Measurements from ENCODE around the gene NUP205. TPM values are rescaled to one million over a fixed set of nuclear protein-coding genes. Genes with fewer than 3 reads are reported as not detected.

The NUP205 gene
- total and polyA plus RNA-seq, 2 of the 13 experiments (the other 11 are each of a cell fraction or from before 2014, with no cell fraction given): 46.2 to 87.2 TPM

- TF ChIP-seq BRD4 (CRISPR knock-in tag; IDR thresholded peaks at IDR 0.05): peak; percentile 84
- peak; percentile 72; the same call in 1 of the 2 replicates for TF ChIP-seq GMEB2 (CRISPR knock-in tag; IDR thresholded peaks at IDR 0.05; ENCODE audit: low read depth)
- no peak for TF ChIP-seq TRIM24 (CRISPR knock-in tag; IDR thresholded peaks at IDR 0.05)
- no peak for TF ChIP-seq ZNF484 (CRISPR knock-in tag; IDR thresholded peaks at IDR 0.05; ENCODE audit: borderline replicate concordance, low read depth)
- TF ChIP-seq ZFP37 (CRISPR knock-in tag; IDR thresholded peaks at IDR 0.05; ENCODE audit: borderline replicate concordance): peak; percentile 31; the same call in 1 of the 2 replicates
- TF ChIP-seq GLMP (CRISPR knock-in tag; IDR thresholded peaks at IDR 0.05; ENCODE audit: borderline replicate concordance): no peak
- TF ChIP-seq NR2F6 (IDR thresholded peaks at IDR 0.05): no peak
- TF ChIP-seq NR2F6 (CRISPR knock-in tag; IDR thresholded peaks at IDR 0.05): no peak
- TF ChIP-seq PBX3 (CRISPR knock-in tag; IDR thresholded peaks at IDR 0.05; ENCODE audit: borderline replicate concordance): no peak
- no peak for TF ChIP-seq POLR2AphosphoS2 (IDR thresholded peaks at IDR 0.05; ENCODE audit: low read depth, low read length)
- no peak for TF ChIP-seq NBN (conservative IDR thresholded peaks at IDR 0.05)
- peak; percentile 83 for TF ChIP-seq ZNF574 (CRISPR knock-in tag; IDR thresholded peaks at IDR 0.05)
- no peak for TF ChIP-seq JUNB (CRISPR knock-in tag; IDR thresholded peaks at IDR 0.05; ENCODE audit: borderline replicate concordance)
- peak; percentile 25; the same call in 1 of the 2 replicates for TF ChIP-seq RXRA (CRISPR knock-in tag; IDR thresholded peaks at IDR 0.05)
- TF ChIP-seq ZHX1 (CRISPR knock-in tag; IDR thresholded peaks at IDR 0.05; ENCODE audit: low read depth): peak; percentile 92
- 0 out of 2 replicates have a peak, but pooled peaks have one; percentile 62 for TF ChIP-seq GTF3A (CRISPR knock-in tag; conservative IDR thresholded peaks at IDR 0.05)
- no peak for TF ChIP-seq CHD2 (IDR thresholded peaks at IDR 0.05; ENCODE audit: low read depth, low read length)
- peak; percentile 95 for TF ChIP-seq YY1 (IDR thresholded peaks at IDR 0.05; ENCODE audit: insufficient read depth, insufficient replicate concordance, low read depth, low read length)
These were observed at the start of gene NUP205 (continued) for GRCh38 chr7:135557455-135558336.

All from HepG2 (cell line).